GM18511 (cell line): ENCODE measurements around the gene UCN.
"Not testable (repeated sequence)": the region's sequence is repeated elsewhere in the genome, so short reads cannot be mapped to it uniquely, and the experiment has no call there.

Experiments
- ATAC-seq: cut with Tn5 transposase; IDR thresholded peaks from one replicate; pipeline ENCODE4 v1.9.1; 2021; ENCODE audit warnings: mild to moderate bottlenecking, moderate library complexity; ENCODE audit not compliant: unreplicated experiment

Gene UCN

DNA sequence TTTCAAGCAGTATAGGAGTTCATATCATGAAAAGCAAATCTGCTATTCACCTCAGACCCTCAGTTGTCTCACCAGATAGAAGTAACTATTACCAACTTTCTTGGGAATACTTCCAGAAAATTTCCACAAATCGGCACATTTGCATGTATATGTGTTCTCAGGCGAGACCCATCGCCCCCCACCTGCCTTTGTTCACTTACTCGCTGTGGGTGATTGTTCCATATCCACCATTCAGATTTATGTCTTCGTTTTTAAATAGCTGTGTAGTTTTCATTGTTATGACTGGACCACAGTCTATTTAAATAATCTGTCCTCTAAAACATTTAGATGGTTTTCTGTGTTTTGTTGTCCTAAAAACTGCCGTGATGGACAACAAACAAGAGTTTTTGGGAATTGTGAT, 22.8 kb downstream of the UCN start:
- ATAC-seq, result no peak

DNA sequence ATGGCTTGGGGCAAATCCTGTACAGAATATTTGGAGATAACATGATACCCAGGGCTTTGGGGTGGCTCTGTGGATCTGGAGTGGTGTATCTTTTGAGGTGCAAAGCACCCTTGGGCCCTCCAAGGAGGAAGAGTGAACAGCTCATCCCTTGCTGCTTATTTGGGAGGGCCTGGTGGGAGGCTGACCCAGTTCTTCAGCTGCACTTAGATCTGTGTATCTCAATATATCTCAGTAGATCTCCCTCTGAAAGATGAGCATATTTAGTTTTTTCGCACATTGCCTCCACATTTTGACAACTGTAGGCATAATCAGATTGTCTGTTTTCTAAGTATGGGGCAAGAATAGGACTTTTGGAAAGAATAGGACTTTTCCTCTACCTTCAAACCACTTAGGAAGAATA, 23.2 kb downstream of the UCN start:
- no peak for ATAC-seq

DNA sequence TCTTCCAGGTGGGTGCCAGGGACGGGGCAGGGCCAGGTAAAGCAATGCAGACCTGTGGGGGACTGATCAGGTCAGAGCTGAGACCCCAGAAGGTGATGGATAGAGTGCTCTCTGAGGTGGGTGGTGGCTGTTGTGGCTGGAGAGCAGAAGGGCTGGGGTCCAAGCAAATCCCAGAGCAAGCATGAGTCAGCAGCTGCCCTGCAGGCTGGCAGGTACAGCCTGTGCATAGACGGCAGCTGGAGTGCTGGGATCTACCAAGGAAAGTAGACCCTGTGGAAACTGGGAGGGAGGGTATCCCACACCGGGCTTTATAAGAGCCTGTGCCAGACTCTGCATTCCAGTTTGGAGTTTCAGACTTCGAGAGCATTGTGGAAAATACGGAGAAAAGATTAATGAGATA, 25.4 kb downstream of the UCN start:
- no peak for ATAC-seq

DNA sequence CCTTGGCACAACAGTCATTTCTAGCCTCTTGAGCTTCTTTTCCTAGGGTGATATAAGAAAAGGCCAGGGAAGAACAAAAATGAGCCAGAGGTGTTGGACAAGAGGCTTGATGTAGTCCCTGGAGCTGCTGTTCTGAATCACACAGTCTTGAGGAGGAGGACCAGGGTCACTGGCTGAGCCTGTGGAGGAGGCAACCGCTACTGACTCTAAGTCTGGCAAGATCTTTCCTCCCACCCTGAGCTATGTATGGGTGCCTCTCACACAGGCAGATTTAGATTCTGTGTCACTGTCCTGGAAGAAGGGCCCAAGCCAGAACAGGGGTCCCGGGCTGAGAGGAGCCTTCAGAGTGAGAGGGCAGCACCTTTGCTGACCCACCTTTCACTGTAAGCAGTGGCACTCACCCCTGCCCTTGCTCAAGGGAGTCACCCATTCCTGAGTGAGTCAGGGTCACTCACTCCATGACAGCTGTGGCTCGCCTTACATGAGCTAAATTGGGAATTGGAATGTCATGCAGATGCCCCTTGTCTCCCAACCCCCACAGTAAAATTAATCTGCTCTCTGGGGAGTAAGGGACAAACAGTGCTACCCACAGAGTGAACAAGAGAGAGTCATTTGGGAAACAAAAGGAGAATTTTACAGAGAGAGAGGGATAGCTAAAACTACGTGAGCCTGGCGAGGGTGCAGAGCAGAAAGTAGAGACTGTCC, 26.2 kb downstream of the UCN start, which contains the start of gene TRIM54:
Gene TRIM54, plus strand, starts transcription at position 575 of the 705 bp plus-strand sequence. CDS start 303 bp downstream, outside the sequence.
- ATAC-seq, result no peak

DNA sequence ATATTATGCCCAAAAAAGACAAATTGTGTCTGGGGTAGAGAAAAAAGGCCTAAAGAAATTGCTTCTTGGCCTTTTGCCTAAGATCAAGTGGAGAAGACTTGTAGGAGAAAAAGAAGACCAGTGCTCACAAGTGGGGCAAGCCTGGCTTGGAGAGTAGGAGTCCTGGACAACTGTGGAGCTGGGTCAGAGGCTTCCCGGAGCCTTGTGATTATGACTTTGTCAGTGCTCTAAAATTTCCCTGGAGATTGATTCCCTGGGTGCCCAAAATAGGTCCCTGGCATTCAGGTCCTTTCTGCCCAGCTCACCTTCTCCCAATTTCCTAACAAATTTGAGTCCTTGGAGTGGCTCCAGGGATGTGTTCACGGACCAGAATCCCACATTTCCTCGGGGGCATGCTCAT, 26.8 kb downstream of the UCN start:
- no peak for ATAC-seq

DNA sequence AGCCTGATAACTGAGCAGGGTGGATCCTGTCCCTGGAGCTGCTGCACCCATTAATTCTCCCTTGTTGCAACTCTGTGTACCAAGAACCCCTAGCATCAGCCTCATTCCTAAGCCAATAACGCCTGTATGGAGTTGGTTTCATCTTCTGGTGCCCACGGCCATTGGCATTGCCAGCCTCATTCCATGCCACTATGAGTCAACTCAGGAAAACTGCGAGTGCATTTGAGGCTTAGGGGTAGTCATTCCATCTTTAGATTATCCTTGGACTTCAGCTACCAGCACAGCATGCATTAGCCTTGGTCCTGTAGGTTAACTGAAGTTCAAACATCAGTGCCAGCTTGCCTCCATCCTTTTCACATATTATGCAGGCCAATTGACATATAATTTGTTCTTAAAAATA, 27.4 kb downstream of the UCN start:
- ATAC-seq, result no peak

DNA sequence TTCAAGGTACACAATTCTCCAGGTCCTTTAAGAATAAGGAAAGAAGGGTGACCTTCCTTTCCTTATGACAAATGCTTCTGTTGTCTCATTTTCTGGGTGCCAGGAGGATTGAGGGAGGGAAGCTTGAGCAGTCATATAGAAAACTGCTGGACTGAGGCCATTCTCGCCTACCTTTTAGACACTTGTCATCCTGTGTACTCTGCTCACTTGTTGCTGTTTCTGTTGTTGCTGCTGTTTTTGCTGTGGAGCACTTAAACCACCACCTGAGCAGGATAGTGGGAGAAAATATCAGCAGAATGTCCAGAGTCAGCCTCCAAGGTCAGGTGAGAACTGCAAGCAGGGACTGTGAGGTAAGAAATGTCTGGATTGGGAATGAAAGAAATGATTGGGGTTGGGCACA, 30.2 kb downstream of the UCN start:
- no peak for ATAC-seq

DNA sequence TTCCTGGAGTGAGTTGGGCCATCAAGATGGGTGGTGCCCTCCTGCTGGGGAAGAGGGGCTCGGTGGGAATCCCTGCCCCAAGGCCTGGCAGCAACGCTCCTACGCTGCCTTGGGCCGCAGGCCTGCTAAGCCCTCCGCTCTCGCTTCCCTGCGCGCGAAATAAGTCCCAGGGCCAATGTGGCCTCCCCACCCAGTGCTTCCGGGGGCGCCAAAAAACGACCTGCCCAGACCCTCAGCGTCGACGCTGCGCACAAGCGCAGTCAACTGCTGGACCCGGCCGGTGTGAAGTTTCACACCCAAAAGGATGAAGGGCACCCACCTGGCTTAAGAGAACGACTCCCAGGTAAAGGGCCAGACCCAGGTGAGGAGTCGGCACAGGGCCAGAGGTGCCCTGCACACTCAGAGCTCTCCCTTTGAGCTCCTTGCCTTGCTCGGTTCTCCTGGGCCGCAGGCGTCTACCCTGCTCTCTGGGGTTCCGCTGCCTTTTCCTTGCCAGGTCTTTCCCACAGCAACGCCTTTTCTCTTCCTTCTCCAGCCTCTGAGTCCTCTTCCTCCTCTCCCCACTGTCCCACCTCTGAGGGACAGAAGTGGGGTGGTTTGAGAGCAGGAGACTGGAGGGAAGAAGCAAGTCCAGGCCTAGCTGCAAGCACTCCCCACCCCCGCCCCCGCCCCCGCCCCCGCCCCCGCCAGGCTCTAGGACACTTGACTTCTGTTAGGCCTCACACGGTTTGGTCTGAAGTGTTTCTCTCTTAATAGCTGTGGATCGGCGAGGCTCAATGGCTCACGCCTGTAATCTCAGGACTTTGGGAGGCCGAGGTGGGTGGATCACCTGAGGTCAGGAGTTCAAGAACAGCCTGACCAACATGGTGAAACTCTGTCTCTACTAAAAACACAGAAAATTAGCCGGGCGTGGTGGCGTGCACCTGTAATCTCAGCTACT, 32.8 kb downstream of the UCN start, which contains the start of gene DNAJC5G:
Gene DNAJC5G, plus strand, starts transcription at position 223 of the 940 bp plus-strand sequence. CDS start 1,296 bp downstream, outside the sequence.
- ATAC-seq, result no peak

DNA sequence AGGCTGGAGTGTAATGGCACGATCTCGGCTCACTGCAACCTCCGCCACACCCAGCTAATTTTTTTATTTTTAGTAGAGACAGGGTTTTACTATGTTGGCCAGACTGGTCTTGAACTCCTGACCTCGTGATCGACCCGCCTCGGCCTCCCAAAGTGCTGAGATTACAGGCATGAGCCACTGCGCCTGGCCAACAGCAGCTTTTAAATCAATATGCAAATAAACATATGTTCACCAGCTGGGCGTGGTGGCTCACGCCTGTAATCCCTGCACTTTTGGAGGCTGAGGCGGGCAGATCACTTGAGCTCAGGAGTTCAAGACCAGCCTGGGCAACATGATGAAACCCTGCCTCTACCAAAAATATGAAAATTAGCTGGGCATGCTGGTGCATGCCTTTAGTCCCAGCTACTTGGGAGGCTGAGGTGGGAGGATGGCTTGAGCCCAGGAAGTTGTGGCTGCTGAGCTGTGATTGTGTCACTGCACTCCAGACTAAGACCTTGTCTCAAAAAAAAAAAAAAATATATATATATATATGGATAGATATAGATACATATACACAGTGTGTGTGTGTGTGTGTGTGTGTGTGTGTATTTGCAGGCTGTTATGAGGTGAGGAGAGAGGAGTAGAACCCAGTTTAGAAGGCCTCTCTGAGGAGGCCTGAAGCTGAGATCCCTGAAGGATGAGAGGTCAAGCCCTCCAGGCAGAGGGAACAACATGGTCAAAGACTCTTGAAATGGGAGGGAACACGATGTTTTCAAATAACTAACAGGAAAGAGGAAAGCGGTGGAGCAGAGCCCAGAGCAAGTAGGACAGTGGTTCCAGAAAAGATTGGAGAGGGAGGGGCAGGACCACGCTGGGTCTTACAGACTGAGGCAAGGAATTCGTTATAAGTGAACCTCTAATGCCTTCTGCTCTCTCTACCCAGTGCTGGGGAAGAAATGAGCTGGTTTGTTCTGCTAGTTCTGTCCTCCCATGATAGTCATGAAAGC, 35.4 kb downstream of the UCN start:
- ATAC-seq, result not testable (repeated sequence)

DNA sequence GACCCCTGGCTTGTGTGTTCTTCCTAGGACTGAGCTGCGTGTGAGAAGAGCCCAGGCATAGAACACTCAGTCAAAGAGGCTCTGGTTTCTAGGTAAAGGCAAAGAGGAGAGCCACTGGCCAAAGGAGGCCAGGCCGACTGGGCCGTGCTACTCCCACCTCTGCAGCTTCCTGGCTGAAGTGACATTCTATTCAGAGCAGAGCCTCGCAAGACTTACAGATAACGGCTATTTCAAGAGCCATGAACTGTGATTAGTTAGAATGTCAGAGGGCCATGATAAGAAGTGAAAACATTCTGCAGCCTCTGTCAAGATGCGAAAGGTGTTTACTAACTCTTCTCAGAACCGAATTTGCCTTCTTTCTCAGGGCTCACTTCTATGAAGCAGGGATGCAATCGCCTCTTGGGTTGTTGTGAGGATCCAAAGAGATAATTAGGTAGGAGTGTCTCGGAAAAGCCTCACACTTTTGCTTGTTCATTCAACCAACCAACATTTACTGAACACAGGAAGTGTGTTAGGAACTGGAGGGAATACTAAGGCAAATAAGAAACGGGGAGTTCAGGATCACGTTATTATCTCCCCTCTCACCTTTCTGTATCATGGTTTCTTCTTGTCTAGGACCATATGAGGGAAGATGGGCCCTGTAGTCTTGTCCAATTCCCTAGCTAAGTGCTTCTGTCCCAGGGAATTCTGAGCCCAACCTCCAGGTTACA, 36.5 kb downstream of the UCN start:
- ATAC-seq, result no peak

DNA sequence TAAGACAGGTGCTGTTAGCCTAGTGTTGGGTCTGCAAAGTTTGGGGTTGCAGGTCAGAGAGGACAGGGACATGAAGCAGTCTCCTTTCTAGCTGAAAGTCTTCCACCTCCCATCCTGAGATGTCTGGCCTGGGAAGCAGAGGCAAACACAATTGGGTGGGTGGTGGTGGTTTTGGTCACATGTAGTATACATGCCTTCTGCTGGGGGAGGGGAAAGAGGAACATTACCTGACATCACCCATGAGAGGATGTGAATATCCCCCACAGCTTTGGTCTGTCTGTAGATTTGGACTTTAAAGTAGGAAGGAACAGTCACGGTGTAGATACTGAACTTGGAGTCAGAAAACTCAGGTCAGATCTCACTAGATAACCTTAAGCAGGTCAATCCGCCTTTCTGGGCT, 37.6 kb downstream of the UCN start:
- ATAC-seq, result no peak

DNA sequence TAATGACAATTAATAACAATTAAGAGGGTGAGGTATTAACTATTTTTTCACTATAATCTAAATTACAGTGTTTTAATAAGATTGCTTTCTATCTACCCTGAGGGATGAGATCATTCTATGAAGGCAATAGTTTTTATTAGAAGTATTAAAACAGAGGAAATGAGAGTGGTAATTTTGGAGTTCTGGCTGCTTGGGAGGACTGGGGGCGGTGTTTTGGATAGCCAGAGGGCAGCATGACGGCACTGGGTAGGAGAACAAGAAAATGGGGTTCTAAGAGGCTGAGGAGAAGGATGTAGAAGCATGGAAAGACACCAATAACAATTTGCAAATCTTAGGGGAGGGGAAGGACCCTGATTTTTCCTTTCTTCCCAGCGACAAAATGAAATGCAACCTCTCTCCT, 38.1 kb downstream of the UCN start:
- ATAC-seq, result no peak

DNA sequence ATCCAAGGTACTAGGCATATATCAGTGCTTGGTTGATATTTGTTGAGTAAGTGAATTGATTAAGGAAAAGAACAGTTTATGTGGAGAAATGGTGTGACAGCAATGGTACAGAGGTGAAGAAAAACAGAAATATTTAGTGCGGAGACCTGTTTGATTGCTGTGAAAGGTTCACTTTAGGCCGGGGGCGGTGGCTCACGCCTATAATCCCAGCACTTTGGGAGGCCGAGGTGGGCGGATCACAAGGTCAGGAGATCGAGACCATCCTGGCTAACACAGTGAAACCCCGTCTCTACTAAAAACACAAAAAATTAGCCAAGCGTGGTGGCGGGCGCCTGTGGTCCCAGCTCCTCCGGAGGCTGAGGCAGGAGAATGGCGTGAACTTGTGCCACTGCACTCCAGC, 39.9 kb downstream of the UCN start:
- not testable (repeated sequence) for ATAC-seq

DNA sequence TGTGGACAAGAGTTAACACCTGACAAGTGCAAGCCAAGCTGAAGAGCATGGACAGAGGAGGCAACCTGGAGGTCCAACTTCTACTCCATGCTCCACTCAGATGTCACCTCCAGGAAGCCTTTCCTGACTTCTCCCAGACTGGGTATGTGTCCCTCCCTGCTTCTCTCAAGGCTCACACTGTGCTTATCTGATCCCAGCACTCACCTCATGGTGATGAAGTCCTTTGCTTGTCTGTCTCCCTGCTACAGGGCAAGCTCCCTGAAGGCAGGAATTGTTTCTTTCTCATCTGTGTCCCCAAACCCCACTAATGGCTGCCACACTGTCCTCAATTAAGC, 42.7 kb downstream of the UCN start:
- no peak for ATAC-seq

DNA sequence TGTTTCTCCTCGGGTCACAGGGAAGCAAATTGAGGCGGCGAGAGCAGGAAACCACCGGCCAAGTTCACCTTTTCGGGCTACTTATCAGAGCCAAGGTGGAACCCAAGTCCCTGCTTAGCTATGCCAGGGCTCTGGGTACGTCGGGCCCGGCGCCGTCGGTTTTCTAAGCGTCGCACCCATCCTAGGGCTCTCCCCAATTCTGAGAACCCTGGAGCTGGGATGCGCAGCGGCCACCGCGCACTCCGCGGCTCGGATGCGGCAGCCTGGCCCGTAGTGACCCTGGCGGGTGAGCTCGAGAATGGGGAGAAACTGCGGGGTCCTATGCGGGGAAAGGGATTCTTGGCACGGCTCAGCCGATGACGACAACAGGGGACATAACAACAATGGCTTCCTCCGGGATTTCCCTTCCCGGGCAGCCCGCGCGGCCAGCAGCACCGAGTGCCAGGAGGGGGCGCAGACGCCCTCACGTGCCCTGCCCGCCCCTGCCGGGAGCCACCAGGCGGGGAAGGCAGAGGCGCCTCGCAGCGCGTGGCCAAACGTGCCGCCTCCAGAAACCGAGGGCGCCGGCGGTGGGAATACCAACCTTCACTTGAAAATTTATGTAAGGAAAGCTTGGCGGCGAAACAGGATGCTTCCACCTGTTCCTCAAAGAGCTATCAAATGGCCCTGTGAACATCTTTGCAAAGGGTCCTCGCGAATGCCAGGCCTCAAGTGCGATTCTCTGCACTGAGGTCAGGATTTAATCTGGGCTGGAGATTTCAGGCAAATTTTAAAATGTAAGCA, 43.3 kb downstream of the UCN start:
- no peak for ATAC-seq

DNA sequence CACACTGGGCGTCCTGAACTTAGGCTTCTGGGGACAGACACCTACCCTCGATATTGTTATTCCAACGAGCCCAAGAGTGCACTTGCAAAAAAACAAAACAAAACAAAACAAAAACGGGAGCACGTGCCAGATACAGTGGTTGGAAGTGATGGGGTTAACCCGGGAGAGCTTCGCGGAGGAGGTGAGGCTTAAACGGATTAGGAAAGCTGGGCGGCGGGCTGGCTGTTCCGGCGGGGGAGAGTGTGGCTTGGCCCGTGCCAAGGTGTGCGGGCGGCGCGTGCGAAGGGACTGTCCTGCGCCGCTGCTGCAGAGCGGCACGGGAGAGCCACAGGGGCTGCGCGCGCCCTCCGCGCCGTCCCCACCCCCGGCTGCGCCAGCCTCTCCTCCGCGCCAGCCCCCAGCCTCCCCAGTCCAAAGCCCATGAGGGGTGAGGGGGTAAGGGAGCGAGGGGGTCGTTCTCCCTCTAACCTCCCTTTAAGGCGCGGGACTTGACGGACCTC, 43.9 kb downstream of the UCN start:
- ATAC-seq, result no peak

DNA sequence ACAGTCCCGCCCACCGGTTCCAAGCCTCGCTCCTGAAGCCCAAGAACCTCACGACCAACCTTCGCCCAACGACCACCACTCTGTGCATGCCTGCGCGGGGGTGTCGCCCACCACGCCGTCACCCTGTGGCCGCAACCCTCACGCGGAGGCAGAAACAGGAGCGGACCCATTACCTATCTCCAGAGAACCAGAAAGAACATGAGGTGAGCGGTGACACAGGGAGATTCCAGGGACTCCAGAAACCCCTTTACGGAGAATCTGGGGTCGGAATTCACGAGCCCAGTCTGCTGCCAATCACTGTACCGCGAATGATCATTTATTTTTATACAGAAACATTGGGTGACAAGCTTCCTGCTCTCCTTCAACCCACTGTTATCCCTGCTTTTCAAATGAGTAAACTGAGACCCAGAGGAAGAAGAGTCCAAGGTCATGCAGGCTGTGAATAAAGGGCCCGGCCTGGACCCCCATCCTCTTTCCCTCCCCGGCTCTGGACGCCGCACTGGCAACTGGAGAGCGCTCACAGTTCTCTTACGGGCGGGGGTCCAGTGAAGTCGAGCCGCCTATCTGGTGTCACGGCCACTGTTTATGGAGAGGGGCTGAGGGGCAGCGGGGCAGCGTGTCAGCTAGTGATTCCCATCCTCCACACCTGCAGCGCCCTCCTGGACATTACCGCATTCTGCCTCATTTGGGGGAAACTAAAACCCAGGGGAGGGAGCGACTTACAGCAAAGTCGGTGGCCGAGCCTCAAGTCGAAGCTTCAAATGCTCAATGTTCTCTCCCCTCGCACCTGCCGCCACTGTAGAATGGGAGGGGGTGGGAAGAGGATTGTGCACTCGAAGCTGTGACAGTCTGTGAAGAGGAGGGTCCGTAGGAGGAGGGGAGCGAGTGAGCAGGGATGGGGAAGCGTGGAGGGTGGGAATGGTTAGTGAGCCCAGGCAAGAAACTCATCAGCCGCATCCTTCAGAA, 44.7 kb downstream of the UCN start:
- no peak for ATAC-seq
